A673 (cell line): ENCODE measurements around the gene NLN.

Experiments
- EZH2 ChIP-seq: fragments of 200-600 bp; sonication (generic); IDR thresholded peaks from 2 replicates; pipeline ENCODE4 v1.6.1; 2017; ENCODE audit warnings: borderline replicate concordance, low read depth, mild to moderate bottlenecking, mixed read lengths, antibody characterized with exemption, low read length; ENCODE audit not compliant: poor library complexity, severe bottlenecking
- TF ChIP-seq, protein P1 (sequence below): fragments of 300-800, 200-600 bp; sonication (generic); conservative IDR thresholded peaks from 2 replicates; pipeline ENCODE4 v1.5.1; 2017; ENCODE audit warnings: low read depth, mild to moderate bottlenecking, antibody characterized with exemption, low read length, moderate library complexity, mixed read lengths

DNA sequence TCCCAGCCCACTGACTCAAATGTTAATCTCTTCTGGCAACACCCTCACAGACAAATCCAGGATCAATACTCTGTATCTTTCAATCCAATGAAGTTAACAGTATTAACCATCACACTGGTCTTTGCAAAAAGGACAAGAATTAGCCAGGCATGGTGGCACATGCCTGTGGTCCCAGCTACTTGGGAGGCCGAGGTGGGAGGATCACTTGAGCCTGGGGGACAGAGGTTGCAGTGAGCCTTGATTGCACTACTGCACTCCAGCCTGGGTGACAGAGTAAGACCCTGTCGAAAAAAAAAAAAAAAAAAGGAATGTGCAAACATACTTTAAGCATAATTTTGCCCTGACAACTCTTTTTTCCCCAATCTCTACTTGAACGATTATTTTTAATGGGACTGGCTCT, 146.5 kb downstream of the NLN start:
- TF ChIP-seq, protein P1, sequence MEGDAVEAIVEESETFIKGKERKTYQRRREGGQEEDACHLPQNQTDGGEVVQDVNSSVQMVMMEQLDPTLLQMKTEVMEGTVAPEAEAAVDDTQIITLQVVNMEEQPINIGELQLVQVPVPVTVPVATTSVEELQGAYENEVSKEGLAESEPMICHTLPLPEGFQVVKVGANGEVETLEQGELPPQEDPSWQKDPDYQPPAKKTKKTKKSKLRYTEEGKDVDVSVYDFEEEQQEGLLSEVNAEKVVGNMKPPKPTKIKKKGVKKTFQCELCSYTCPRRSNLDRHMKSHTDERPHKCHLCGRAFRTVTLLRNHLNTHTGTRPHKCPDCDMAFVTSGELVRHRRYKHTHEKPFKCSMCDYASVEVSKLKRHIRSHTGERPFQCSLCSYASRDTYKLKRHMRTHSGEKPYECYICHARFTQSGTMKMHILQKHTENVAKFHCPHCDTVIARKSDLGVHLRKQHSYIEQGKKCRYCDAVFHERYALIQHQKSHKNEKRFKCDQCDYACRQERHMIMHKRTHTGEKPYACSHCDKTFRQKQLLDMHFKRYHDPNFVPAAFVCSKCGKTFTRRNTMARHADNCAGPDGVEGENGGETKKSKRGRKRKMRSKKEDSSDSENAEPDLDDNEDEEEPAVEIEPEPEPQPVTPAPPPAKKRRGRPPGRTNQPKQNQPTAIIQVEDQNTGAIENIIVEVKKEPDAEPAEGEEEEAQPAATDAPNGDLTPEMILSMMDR: no peak
- no peak for TF ChIP-seq EZH2
